PC-9 (cell line): Measurements from ENCODE around the gene HOXC4.

Source experiments
- EZH2 ChIP-seq: fragments of 200-600 bp; sonication (generic); IDR thresholded peaks from 2 replicates; pipeline ENCODE4 v1.8.0; 2017; ENCODE audit warnings: antibody characterized with exemption, low read depth
- TF ChIP-seq, protein P1 (sequence below): fragments of 200-600 bp; sonication (generic); conservative IDR thresholded peaks from 2 replicates; pipeline ENCODE4 v1.6.1; 2017; ENCODE audit warnings: mixed run types, antibody characterized with exemption, mild to moderate bottlenecking, moderate library complexity

DNA sequence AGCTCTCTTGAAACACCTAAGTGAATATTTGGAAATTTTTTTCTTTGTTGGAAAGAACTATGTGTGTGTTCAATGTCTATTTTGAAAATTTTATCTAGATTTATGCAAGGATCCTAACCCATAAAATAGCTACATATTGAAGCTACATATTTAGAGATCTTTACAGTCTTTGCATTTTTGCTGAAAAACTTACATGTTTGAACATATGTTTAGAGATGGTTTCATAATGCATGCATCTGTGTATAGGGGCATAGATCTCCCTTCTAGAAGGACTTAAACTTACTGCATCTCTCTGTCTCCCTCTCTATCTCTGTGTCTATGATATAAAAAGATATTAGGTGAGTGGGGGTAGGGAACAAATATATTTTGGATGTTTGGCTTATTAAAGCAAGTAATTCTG, 8.2 kb upstream of the HOXC4 start:
- TF ChIP-seq, protein P1, sequence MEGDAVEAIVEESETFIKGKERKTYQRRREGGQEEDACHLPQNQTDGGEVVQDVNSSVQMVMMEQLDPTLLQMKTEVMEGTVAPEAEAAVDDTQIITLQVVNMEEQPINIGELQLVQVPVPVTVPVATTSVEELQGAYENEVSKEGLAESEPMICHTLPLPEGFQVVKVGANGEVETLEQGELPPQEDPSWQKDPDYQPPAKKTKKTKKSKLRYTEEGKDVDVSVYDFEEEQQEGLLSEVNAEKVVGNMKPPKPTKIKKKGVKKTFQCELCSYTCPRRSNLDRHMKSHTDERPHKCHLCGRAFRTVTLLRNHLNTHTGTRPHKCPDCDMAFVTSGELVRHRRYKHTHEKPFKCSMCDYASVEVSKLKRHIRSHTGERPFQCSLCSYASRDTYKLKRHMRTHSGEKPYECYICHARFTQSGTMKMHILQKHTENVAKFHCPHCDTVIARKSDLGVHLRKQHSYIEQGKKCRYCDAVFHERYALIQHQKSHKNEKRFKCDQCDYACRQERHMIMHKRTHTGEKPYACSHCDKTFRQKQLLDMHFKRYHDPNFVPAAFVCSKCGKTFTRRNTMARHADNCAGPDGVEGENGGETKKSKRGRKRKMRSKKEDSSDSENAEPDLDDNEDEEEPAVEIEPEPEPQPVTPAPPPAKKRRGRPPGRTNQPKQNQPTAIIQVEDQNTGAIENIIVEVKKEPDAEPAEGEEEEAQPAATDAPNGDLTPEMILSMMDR, result no peak
- no peak for TF ChIP-seq EZH2
